ENCODE results near the gene NKAIN4.
A peak's percentile ranks its signal among the peaks of the same experiment; 100 is the strongest.

NKAIN4 gene

GRCh38 chr20:63280929-63281545 lies 26.8 kb upstream of the NKAIN4 start:
- no peak overlapping the region for H3K9ac ChIP-seq (ENCODE audit: low read depth, low read length)
- 86% methylated on average over 19 of the region's 19 CpGs for WGBS
- H3K27ac ChIP-seq (ENCODE audit: low read depth, low read length): no peak overlapping the region

DNA sequence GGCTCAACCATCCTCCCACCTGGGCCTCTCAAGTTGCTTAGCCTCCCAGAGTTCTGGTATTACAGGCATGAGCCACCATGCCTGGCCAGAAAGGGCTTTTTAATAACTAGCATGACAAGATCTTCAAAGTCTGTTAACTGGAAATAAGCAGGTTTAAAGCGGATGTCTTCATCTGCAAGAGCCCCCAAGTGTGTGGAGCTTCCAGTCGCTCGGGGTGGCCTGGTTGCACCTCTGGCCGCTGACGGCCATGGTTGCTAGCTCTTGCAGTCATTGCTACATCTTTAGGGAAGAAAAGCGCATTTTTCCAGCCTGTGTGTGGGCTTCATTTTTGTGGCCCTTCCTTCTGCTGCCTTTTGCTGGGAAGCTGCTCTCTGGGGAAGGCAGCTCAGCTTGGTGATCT lies 26.1 kb upstream of the NKAIN4 start:
- 89% methylated on average over 6 of the region's 6 CpGs for WGBS
- Histone ChIP-seq H3K36me3 (ENCODE audit: insufficient read depth, low read length) (peaks cover 92% of the 10 kb centered on the region), H3K27ac (ENCODE audit: low read depth, low read length) (no peak overlapping the region), H3K9ac (ENCODE audit: low read depth, low read length) (no peak overlapping the region), H3K9me3 (ENCODE audit: insufficient read depth, low read depth, low read length) (no peaks in the 10 kb centered on the region), H3K27me3 (ENCODE audit: insufficient read depth, low read length) (no peaks in the 10 kb centered on the region), H3K4me1 (ENCODE audit: insufficient read depth, low read length) (no peaks in the 10 kb centered on the region), H3K4me3 (ENCODE audit: low read length) (no peak overlapping the region)

More at GRCh38 chr20:63280929-63281545, 26.8 kb upstream of the NKAIN4 start:
- Histone ChIP-seq H3K9me3 (ENCODE audit: insufficient read depth, low read depth, low read length) (no peaks in the 10 kb centered on the region), H3K4me1 (ENCODE audit: insufficient read depth, low read length) (no peaks in the 10 kb centered on the region), H3K36me3 (ENCODE audit: insufficient read depth, low read length) (peaks cover 94% of the 10 kb centered on the region), H3K4me3 (ENCODE audit: low read length) (no peak overlapping the region), H3K27me3 (ENCODE audit: insufficient read depth, low read length) (no peaks in the 10 kb centered on the region)

- Histone ChIP-seq H3K27me3 (ENCODE audit: insufficient read depth, low read length) (no peaks in the 10 kb centered on the region), H3K9ac (ENCODE audit: low read depth, low read length) (no peak overlapping the region), H3K4me3 (ENCODE audit: low read length) (no peak overlapping the region), H3K36me3 (ENCODE audit: insufficient read depth, low read length) (peaks cover 88% of the 10 kb centered on the region), H3K27ac (ENCODE audit: low read depth, low read length) (no peak overlapping the region), H3K9me3 (ENCODE audit: insufficient read depth, low read depth, low read length) (no peaks in the 10 kb centered on the region), H3K4me1 (ENCODE audit: insufficient read depth, low read length) (no peaks in the 10 kb centered on the region)
- WGBS: 91% methylated on average over 15 of the region's 15 CpGs
These were observed 25.7 kb upstream of the NKAIN4 start for GRCh38 chr20:63279931-63280330.

GRCh38 chr20:63278661-63279060 lies 24.4 kb upstream of the NKAIN4 start:
- H3K36me3 ChIP-seq (ENCODE audit: insufficient read depth, low read length): peaks cover 76% of the 10 kb centered on the region
- peaks cover 2% of the 10 kb centered on the region; the same call in 1 of the 2 replicates for H3K4me1 ChIP-seq (ENCODE audit: insufficient read depth, low read length)
- no peak overlapping the region for H3K4me3 ChIP-seq (ENCODE audit: low read length)
- H3K27me3 ChIP-seq (ENCODE audit: insufficient read depth, low read length): no peaks in the 10 kb centered on the region
- 92% methylated on average over 17 of the region's 17 CpGs for WGBS
- no peaks in the 10 kb centered on the region for H3K9me3 ChIP-seq (ENCODE audit: insufficient read depth, low read depth, low read length)
- H3K9ac ChIP-seq (ENCODE audit: low read depth, low read length): no peak overlapping the region
- no peak overlapping the region for H3K27ac ChIP-seq (ENCODE audit: low read depth, low read length)

GRCh38 chr20:63277466-63278272 lies 23.4 kb upstream of the NKAIN4 start:
- H3K27ac ChIP-seq (ENCODE audit: low read depth, low read length): no peak overlapping the region
- H3K4me3 ChIP-seq (ENCODE audit: low read length): no peak overlapping the region
- no peaks in the 10 kb centered on the region for H3K27me3 ChIP-seq (ENCODE audit: insufficient read depth, low read length)
- H3K9me3 ChIP-seq (ENCODE audit: insufficient read depth, low read depth, low read length): no peaks in the 10 kb centered on the region
- H3K4me1 ChIP-seq (ENCODE audit: insufficient read depth, low read length): peaks cover 4% of the 10 kb centered on the region; the same call in 1 of the 2 replicates
- WGBS: 95% methylated on average over 30 of the region's 30 CpGs
- H3K36me3 ChIP-seq (ENCODE audit: insufficient read depth, low read length): peaks cover 66% of the 10 kb centered on the region
- H3K9ac ChIP-seq (ENCODE audit: low read depth, low read length): no peak overlapping the region

GRCh38 chr20:63276956-63277355 lies 22.7 kb upstream of the NKAIN4 start:
- no peak overlapping the region for H3K27ac ChIP-seq (ENCODE audit: low read depth, low read length)
- H3K36me3 ChIP-seq (ENCODE audit: insufficient read depth, low read length): peaks cover 61% of the 10 kb centered on the region
- WGBS: 96% methylated on average over 20 of the region's 20 CpGs
- no peaks in the 10 kb centered on the region for H3K27me3 ChIP-seq (ENCODE audit: insufficient read depth, low read length)
- H3K9ac ChIP-seq (ENCODE audit: low read depth, low read length): no peak overlapping the region
- H3K9me3 ChIP-seq (ENCODE audit: insufficient read depth, low read depth, low read length): no peaks in the 10 kb centered on the region
- peaks cover 4% of the 10 kb centered on the region; the same call in 1 of the 2 replicates for H3K4me1 ChIP-seq (ENCODE audit: insufficient read depth, low read length)
- no peak overlapping the region for H3K4me3 ChIP-seq (ENCODE audit: low read length)

DNA sequence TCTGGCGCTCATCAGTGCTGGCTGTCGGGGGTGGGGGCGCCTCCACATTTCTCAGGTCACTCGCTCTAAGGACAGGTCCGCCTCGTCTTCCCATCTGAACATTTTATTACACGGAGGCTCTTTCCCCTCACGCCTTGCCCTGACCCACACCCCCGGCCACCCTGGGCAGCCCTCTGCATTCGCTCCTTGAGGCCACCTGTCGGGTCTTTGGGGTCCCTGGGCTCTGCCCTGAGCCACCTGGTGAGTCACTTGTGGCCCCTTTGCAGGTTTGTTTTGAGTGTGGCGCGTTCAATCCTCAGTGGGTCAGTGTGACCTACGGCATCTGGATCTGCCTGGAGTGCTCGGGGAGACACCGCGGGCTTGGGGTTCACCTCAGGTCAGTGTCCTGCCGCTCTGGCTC lies 21.6 kb upstream of the NKAIN4 start:
- 96% methylated on average over 18 of the region's 18 CpGs for WGBS
- Histone ChIP-seq H3K27ac (ENCODE audit: low read depth, low read length) (no peak overlapping the region), H3K27me3 (ENCODE audit: insufficient read depth, low read length) (no peaks in the 10 kb centered on the region), H3K4me1 (ENCODE audit: insufficient read depth, low read length) (peaks cover 4% of the 10 kb centered on the region; the same call in 1 of the 2 replicates), H3K4me3 (ENCODE audit: low read length) (no peak overlapping the region), H3K36me3 (ENCODE audit: insufficient read depth, low read length) (peaks cover 53% of the 10 kb centered on the region), H3K9ac (ENCODE audit: low read depth, low read length) (no peak overlapping the region), H3K9me3 (ENCODE audit: insufficient read depth, low read depth, low read length) (no peaks in the 10 kb centered on the region)

GRCh38 chr20:63274381-63275228 lies 20.3 kb upstream of the NKAIN4 start:
- Histone ChIP-seq H3K9me3 (ENCODE audit: insufficient read depth, low read depth, low read length) (no peaks in the 10 kb centered on the region), H3K4me3 (ENCODE audit: low read length) (no peak overlapping the region), H3K4me1 (ENCODE audit: insufficient read depth, low read length) (peaks cover 4% of the 10 kb centered on the region; the same call in 1 of the 2 replicates), H3K27me3 (ENCODE audit: insufficient read depth, low read length) (no peaks in the 10 kb centered on the region), H3K9ac (ENCODE audit: low read depth, low read length) (no peak overlapping the region), H3K36me3 (ENCODE audit: insufficient read depth, low read length) (peaks cover 41% of the 10 kb centered on the region), H3K27ac (ENCODE audit: low read depth, low read length) (no peak overlapping the region)
- WGBS: 91% methylated on average over 17 of the region's 17 CpGs

- WGBS: 42% methylated on average over 18 of the region's 20 CpGs
- peak overlapping the region; percentile 83 for H3K4me3 ChIP-seq (ENCODE audit: low read length)
- H3K27ac ChIP-seq (ENCODE audit: low read depth, low read length): no peak overlapping the region
- H3K4me1 ChIP-seq (ENCODE audit: insufficient read depth, low read length): peaks cover 4% of the 10 kb centered on the region; the same call in 1 of the 2 replicates
- peak overlapping the region; percentile 73 for H3K9ac ChIP-seq (ENCODE audit: low read depth, low read length)
- no peaks in the 10 kb centered on the region for H3K27me3 ChIP-seq (ENCODE audit: insufficient read depth, low read length)
- peaks cover 33% of the 10 kb centered on the region for H3K36me3 ChIP-seq (ENCODE audit: insufficient read depth, low read length)
- H3K9me3 ChIP-seq (ENCODE audit: insufficient read depth, low read depth, low read length): no peaks in the 10 kb centered on the region
These were observed 19.5 kb upstream of the NKAIN4 start for GRCh38 chr20:63273635-63274380.

GRCh38 chr20:63273059-63273579 lies 18.9 kb upstream of the NKAIN4 start:
- WGBS: under 1% methylated on average over 36 of the region's 37 CpGs
- Histone ChIP-seq H3K27ac (ENCODE audit: low read depth, low read length) (peak overlapping the region; percentile 10; the same call in 1 of the 2 replicates), H3K9me3 (ENCODE audit: insufficient read depth, low read depth, low read length) (no peaks in the 10 kb centered on the region), H3K4me1 (ENCODE audit: insufficient read depth, low read length) (peaks cover 4% of the 10 kb centered on the region; the same call in 1 of the 2 replicates), H3K36me3 (ENCODE audit: insufficient read depth, low read length) (peaks cover 26% of the 10 kb centered on the region), H3K4me3 (ENCODE audit: low read length) (peak overlapping the region; percentile 83), H3K27me3 (ENCODE audit: insufficient read depth, low read length) (no peaks in the 10 kb centered on the region), H3K9ac (ENCODE audit: low read depth, low read length) (peak overlapping the region; percentile 73)

Data from HUES64 (cell line).